HL-60/S4 treated with retinoic acid at 250 ng/mL for 4 days and 3 days (cell line): ENCODE data around the gene TNFSF9.
"Not testable (repeated sequence)": the region's sequence is repeated elsewhere in the genome, so short reads cannot be mapped to it uniquely, and the experiment has no call there.

Experiments
- in situ Hi-C: fragments of 300-500 bp; cut with MboI; formaldehyde crosslinking; loops from 2 replicates; pipeline ENCODE4 v1.7.0; 2022; ENCODE audit warnings: low sequenced_read_pairs

The TNFSF9 gene

GRCh38 chr19:6508028-6508771 is 22.6 kb upstream of the TNFSF9 start:
- in situ Hi-C loops, result not testable (repeated sequence)

GRCh38 chr19:6509118-6509971 is 21.5 kb upstream of the TNFSF9 start:
- in situ Hi-C loops, result no loop called here

- in situ Hi-C loops, result loop anchor here (10.0 kb wide), 1 partner anchor 244 kb away; no protein-coding TSS in a partner anchor
Observed at GRCh38 chr19:6510618-6511017, 20.2 kb upstream of the TNFSF9 start.

- in situ Hi-C loops, result loop anchor here (10.0 kb wide), 1 partner anchor 241 kb away; no protein-coding TSS in a partner anchor
Observed at GRCh38 chr19:6514089-6514488, 16.7 kb upstream of the TNFSF9 start.

- in situ Hi-C loops, result loop anchor here (10.0 kb wide), 1 partner anchor 240 kb away; no protein-coding TSS in a partner anchor
Observed at GRCh38 chr19:6514926-6515544, 15.8 kb upstream of the TNFSF9 start.

GRCh38 chr19:6516018-6516658 is 14.7 kb upstream of the TNFSF9 start:
- in situ Hi-C loops, result loop anchor here (10.0 kb wide), 1 partner anchor 239 kb away; no protein-coding TSS in a partner anchor

GRCh38 chr19:6516659-6517291 is 14.1 kb upstream of the TNFSF9 start:
- in situ Hi-C loops, result loop anchor here (10.0 kb wide), 1 partner anchor 238 kb away; no protein-coding TSS in a partner anchor

- in situ Hi-C loops, result loop anchor here (10.0 kb wide), 1 partner anchor 236 kb away; no protein-coding TSS in a partner anchor
Observed at GRCh38 chr19:6518145-6518911, 12.5 kb upstream of the TNFSF9 start.

GRCh38 chr19:6519289-6519688 is 11.5 kb upstream of the TNFSF9 start:
- in situ Hi-C loops, result loop anchor here (10.0 kb wide), 1 partner anchor 236 kb away; no protein-coding TSS in a partner anchor

GRCh38 chr19:6521718-6522646 is 8.8 kb upstream of the TNFSF9 start:
- in situ Hi-C loops, result loop anchor here (10.0 kb wide), 1 partner anchor 213 kb away; the partner anchor contains the start of genes GPR108 and TRIP10

- in situ Hi-C loops, result loop anchor here (10.0 kb wide), 1 partner anchor 212 kb away; the partner anchor contains the start of genes GPR108 and TRIP10
Observed at GRCh38 chr19:6522712-6523111, 8.1 kb upstream of the TNFSF9 start.

GRCh38 chr19:6524311-6524710 is 6.5 kb upstream of the TNFSF9 start:
- in situ Hi-C loops, result loop anchor here (10.0 kb wide), 1 partner anchor 210 kb away; the partner anchor contains the start of genes GPR108 and TRIP10

GRCh38 chr19:6527893-6528543 is 2.8 kb upstream of the TNFSF9 start:
- in situ Hi-C loops, result loop anchor here (10.0 kb wide), 1 partner anchor 207 kb away; the partner anchor contains the start of genes GPR108 and TRIP10

- in situ Hi-C loops, result loop anchor here (10.0 kb wide), 1 partner anchor 206 kb away; the partner anchor contains the start of genes GPR108 and TRIP10
Observed at GRCh38 chr19:6528544-6529121, 2.2 kb upstream of the TNFSF9 start.

- in situ Hi-C loops, result loop anchor here (10.0 kb wide), 1 partner anchor 205 kb away; the partner anchor contains the start of genes GPR108 and TRIP10
Observed at GRCh38 chr19:6529351-6529750, 1.5 kb upstream of the TNFSF9 start.

GRCh38 chr19:6529937-6530385 is 865 bp upstream of the TNFSF9 start:
- in situ Hi-C loops, result loop anchor here (10.0 kb wide), 1 partner anchor 205 kb away; the partner anchor contains the start of genes GPR108 and TRIP10
